GM18511 (cell line): ENCODE results near the gene CDK13.

Source experiments
- ATAC-seq: cut with Tn5 transposase; IDR thresholded peaks from one replicate; pipeline ENCODE4 v1.9.1; 2021; ENCODE audit warnings: mild to moderate bottlenecking, moderate library complexity; ENCODE audit not compliant: unreplicated experiment

Gene CDK13

GRCh38 chr7:40008223-40008815, 58.3 kb downstream of the CDK13 start:
- ATAC-seq, result peak; percentile 36

DNA sequence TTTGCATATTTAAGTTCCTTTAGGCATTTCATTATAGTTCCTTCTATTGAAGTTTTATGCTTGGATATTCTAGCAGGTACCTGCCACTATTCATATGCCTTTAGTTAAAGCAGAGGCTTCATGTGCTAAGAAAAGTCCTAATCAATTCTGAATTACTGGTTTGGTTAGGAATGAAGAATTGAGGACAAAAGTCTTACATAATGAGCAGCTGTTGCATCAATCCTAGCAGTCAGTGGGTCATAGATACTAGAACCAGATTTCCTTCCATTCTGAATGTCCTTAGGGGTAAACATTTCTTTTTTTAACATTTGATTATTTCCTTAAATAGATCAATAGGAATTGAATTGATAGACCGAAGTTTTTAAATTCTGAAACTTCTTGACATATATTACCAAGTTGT, 59.2 kb downstream of the CDK13 start:
- ATAC-seq, result no peak

- ATAC-seq, result no peak
Observed at GRCh38 chr7:40014376-40014775, 64.3 kb downstream of the CDK13 start.

GRCh38 chr7:40015790-40016296, 65.8 kb downstream of the CDK13 start:
- peak; percentile 97 for ATAC-seq

GRCh38 chr7:40019558-40019957, 69.5 kb downstream of the CDK13 start:
- no peak for ATAC-seq

- no peak for ATAC-seq
Observed at GRCh38 chr7:40024048-40024447, 74.0 kb downstream of the CDK13 start.

GRCh38 chr7:40024841-40025240, 74.8 kb downstream of the CDK13 start:
- no peak for ATAC-seq

DNA sequence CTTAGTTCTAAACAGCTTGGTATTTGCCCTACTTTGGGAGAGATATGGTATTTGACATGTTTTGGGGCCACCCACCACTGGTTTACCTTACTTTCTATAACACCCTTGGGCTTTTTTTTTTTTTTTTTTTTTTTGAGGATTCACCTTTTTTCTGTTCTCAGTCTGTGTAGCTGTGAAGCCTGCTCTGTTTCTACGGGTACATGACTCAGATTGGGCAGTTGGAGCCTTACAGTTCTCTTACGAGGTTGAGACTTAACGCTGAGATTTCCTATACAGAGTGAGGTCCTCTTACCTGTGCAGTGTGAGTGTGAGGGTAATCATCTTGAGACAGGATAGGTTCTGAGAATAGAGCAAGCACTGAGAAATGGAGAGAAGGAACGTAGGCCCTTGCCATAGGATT, 77.5 kb downstream of the CDK13 start:
- no peak for ATAC-seq

GRCh38 chr7:40033826-40034225, 83.8 kb downstream of the CDK13 start:
- no peak for ATAC-seq

- ATAC-seq, result no peak
Observed at GRCh38 chr7:40041456-40041855, 91.4 kb downstream of the CDK13 start.

GRCh38 chr7:40043164-40043563, 93.1 kb downstream of the CDK13 start:
- no peak for ATAC-seq

GRCh38 chr7:40047661-40048060, 97.6 kb downstream of the CDK13 start:
- ATAC-seq, result no peak

DNA sequence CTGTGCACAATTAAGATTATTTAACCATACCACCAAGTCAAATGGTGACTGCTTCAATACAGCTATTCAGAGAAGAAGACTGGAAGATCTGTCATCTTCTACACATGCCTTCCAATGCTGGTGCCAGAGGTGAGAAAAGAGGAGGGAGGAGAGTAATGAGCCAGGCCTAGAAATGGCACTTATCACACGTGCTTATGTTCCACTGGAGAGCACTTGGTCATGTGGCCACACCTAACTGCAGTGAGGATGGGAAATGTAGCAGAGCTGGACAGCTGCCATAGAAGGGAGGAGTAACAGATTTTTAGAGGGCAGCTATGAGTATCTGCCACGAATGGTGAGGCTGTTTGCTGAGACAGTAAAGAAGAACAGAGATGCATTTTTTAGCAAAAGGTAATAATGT, 107.2 kb downstream of the CDK13 start:
- no peak for ATAC-seq

DNA sequence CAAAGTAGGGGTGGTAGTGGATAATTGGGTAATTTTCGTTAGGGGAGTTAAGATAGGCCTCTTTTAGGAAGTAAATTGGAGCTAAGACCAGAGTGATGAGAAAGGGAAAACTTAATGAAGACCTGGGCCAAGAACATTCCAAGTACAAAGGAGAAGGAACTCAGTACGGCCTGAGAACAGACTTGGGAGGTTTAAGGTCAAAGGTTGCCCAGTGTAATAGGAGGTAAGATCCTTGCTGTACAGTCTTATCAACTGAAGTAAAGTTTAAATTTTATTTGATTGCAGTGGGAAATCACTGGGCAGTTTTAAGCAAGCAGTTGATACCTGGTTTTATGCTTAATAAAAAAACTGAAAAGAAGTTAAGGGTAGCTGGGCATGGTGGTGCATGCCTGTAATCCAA, 108.0 kb downstream of the CDK13 start:
- ATAC-seq, result no peak

DNA sequence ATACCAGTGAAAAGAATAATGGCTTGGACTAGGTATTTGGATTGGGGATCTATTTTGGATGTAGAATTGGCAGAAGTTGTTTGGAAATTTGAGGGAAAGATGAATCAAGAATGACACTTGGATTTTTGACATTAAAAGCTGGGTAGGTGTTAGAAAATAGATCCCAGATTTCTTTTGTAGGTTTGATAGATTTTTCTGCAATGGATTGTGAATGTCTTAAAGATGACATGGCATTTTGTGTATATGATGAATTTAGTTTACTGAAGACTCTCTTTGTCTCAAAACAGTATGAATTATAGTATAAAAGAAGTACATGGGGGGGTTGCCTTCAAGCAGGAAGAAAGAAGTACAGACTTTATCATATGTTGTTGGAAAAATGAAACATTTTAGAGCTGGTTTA, 108.6 kb downstream of the CDK13 start:
- ATAC-seq, result no peak

DNA sequence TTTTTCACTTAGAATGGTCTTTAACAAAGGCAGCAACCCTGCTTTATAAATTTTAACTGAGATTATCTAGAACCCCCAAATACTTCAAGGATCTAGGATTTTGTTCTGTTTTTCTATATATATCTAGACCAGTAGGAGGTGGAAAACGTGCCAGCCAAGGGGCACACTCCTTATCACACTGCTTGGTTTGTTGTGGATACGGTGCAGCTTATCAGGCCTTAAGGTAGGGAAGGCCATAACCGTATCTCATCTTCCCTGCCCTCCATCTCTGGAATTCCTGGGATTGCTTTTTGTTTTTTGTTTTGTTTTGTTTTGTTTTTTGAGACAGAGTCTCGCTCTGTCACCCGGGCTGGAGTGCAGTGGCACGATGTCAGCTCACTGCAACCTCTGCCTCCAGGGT, 109.0 kb downstream of the CDK13 start:
- no peak for ATAC-seq

DNA sequence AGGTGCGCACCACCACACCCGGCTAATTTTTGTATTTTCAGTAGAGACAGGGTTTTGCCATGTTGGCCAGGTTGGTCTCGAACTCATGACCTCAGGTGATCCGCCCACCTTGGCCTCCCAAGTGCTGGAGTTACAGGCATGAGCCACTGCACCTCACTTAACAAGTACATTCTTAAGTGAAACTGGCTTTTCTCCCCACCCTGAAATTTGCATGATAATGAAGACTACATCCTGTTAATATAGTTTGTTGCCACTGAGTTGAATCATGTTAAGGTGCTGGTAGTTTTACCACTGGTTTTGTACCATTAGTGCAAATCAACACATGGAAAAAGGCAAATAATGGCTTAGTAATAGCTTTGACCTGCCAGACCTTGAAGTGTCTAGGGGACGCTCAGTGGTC, 122.2 kb downstream of the CDK13 start:
- no peak for ATAC-seq

DNA sequence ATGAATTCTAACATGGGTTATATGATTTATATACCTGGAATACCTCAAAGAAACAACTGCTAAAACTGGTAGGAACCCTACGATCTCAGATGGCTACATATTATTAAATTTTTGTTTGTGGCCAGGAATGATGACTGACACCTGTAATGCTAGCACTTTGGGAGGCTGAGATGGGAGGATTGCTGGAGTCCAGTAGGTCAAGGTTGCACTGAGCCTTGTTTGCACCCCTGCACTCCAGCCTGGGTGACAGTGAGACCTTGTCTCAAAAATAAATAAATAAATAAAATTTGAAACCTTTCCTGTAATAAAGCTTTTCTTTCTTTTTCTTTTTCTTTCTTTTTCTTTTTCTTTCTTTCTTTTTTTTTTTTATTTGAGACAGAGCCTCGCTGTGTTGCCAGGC, 123.2 kb downstream of the CDK13 start:
- ATAC-seq, result no peak

DNA sequence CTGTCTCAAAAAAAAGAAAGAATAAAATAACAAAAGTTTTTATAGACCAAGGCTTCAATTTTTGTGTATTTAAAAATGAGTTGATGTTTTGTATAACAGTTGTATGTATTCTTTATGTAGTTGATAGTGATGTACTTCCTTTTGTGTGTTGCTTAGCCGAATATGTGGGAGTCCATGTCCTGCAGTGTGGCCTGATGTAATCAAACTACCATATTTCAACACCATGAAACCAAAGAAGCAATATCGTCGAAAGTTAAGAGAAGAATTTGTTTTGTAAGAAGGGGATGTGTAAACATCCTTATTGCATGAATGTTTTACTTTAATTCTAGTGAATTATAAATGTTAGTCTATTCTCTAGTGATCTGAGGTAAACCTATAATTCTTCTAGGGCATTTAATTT, 127.8 kb downstream of the CDK13 start:
- ATAC-seq, result no peak

DNA sequence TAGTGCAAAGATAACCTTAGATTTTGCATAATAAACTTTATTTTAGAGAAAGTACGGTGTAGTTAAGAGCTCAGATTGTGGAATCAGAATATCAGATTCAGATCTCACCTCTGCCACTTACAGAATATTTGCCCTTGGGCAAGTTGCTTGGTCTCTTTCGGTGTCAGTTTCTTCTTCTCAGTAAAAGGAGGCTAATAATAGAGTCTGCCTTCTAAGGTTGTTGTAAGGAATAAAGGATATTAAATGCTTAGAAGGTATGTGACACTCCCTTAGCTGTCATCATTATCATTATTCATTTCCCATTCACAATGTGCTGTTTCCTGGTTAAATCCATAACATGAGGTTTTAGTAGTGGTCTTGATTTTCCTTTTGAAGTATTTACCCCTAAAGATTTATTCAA, 142.1 kb downstream of the CDK13 start:
- ATAC-seq, result no peak

DNA sequence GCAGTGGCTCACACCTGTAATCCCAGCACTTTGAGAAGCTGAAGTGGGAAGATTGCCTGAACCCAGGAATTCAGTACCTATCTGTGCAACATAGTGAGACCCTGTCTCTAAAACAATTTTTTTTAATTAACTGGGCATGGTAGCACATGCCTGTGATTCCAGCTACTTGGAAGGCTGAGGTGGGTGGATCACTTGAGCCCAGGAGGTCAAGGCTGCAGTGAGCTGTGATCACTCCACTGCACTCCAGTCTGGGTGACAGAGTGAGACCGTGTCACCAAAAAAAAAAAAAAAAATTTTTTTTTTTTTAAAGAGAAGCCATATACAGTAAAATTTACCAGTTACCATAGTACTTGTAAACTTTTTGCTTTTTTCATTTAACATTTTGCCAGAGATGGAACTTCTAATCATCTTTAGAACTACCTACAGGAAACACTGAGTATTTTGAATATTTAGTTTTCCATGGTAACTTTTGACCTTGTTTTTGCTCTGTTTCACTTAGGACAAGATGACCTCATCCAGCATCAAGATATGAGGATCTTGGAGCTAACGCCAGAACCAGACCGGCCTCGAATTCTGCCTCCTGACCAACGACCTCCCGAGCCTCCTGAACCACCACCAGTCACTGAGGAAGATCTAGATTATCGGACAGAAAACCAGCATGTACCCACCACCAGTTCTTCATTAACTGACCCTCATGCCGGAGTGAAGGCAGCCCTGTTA, 143.7 kb downstream of the CDK13 start:
- no peak for ATAC-seq

GRCh38 chr7:40095230-40095629, 145.2 kb downstream of the CDK13 start:
- ATAC-seq, result no peak
